DND-41 (cell line): Measurements from ENCODE around the gene TTC12.

Source experiments
- ATAC-seq: fragments of 200-7000 bp; cut with Tn5 transposase; 3 replicates; pipeline ENCODE4 v1.9.1; 2021; ENCODE audit warnings: low read depth; ENCODE audit not compliant: insufficient read depth
- DNase-seq: peaks from one replicate; pipeline ENCODE4 v3.0.0-alpha.2; 2020
- H2AFZ ChIP-seq: 2 replicates; pipeline ENCODE4 v1.6.0; 2012; ENCODE audit warnings: low read depth, low read length
- H3K27ac ChIP-seq: 2 replicates; pipeline ENCODE4 v1.5.1; 2012; ENCODE audit warnings: low read length, inconsistent platforms
- H3K27me3 ChIP-seq: fragments of 200-600 bp; sonication (generic); 2 replicates; pipeline ENCODE4 v1.6.0; 2012; ENCODE audit warnings: low read length, mild to moderate bottlenecking, inconsistent platforms; ENCODE audit not compliant: insufficient read depth, poor library complexity
- H3K36me3 ChIP-seq: 2 replicates; pipeline ENCODE4 v1.5.1; 2012; ENCODE audit warnings: low read length, inconsistent platforms; ENCODE audit not compliant: insufficient read depth
- H3K4me1 ChIP-seq: 2 replicates; pipeline ENCODE4 v1.5.1; 2012; ENCODE audit warnings: mild to moderate bottlenecking, low read length; ENCODE audit not compliant: insufficient read depth
- H3K4me2 ChIP-seq: 2 replicates; pipeline ENCODE4 v1.6.0; 2012; ENCODE audit warnings: mild to moderate bottlenecking, moderate library complexity, low read length, inconsistent platforms; ENCODE audit not compliant: insufficient read depth
- H3K4me3 ChIP-seq, 2 experiments: fragments of 200-600 bp in 1 of 2; shearing (Covaris generic) in 1 of 2; 2 replicates each; pipeline ENCODE4 v1.5.1; 2012 to 2016; ENCODE audit warnings: inconsistent platforms in 2 of 2, low read length in 2 of 2, mild to moderate bottlenecking in 2 of 2, low read depth in 1 of 2, moderate library complexity in 1 of 2
- H3K79me2 ChIP-seq: 2 replicates; pipeline ENCODE4 v1.6.0; 2012; ENCODE audit warnings: low read length, inconsistent platforms; ENCODE audit not compliant: insufficient read depth
- H3K9ac ChIP-seq: 2 replicates; pipeline ENCODE4 v1.6.0; 2012; ENCODE audit warnings: low read depth, mild to moderate bottlenecking, inconsistent platforms, low read length, moderate library complexity
- H3K9me3 ChIP-seq: 2 replicates; pipeline ENCODE4 v1.5.1; 2012; ENCODE audit warnings: low read length, moderate library complexity, mild to moderate bottlenecking, inconsistent platforms; ENCODE audit not compliant: insufficient read depth, severe bottlenecking
- H4K20me1 ChIP-seq: 2 replicates; pipeline ENCODE4 v1.6.0; 2012; ENCODE audit warnings: low read length; ENCODE audit not compliant: insufficient read depth
- CTCF ChIP-seq: IDR thresholded peaks from 2 replicates; pipeline ENCODE4 v1.5.1; 2012; ENCODE audit warnings: borderline replicate concordance, low read length, moderate library complexity, mild to moderate bottlenecking; ENCODE audit not compliant: poor library complexity, severe bottlenecking; ENCODE audit errors: extremely low read depth
- EZH2 ChIP-seq: IDR thresholded peaks from 3 replicates; pipeline ENCODE4 v1.6.1; 2012; ENCODE audit warnings: borderline replicate concordance, low read depth, mild to moderate bottlenecking, moderate library complexity, low read length, inconsistent platforms; ENCODE audit not compliant: severe bottlenecking

TTC12 gene

DNA sequence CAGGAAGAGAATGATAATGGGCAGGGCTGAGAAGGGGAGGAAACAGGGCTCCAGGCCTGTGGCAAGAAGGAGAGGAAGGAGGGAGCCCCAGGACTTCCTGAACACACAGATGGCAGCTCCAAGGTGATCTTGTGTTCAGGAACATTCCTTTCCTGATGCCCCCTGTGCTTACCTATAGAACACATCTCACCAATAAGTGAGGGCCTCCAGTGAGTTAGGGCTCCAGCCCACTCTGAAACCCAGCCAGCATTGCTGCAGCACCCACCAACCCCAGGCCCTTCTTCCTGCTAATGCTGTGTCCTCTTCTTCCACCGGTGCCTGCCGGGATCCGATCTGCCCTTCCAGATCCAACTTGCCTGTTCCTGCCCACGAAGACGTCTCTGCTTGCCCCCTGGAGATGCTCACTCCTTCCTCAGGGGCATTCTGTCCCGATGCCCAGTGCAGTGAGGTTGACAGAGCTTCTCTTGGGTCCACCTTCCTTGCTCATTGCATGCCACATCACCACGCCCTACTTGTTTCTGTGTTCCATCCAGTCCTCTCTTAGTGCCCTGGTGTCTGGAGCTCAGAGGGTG lies 90.6 kb downstream of the TTC12 start:
- no peak for TF ChIP-seq CTCF
- no peak for TF ChIP-seq EZH2
- Histone ChIP-seq H3K27me3 (peaks cover 4% of the 10 kb centered on the region), H4K20me1 (no peaks in the 10 kb centered on the region), H3K4me3 (no peak overlapping the region), H3K4me1 (no peaks in the 10 kb centered on the region), H3K36me3 (no peaks in the 10 kb centered on the region), H3K27ac (no peak overlapping the region), H2AFZ (no peak overlapping the region), H3K4me2 (no peak overlapping the region), H3K9me3 (no peaks in the 10 kb centered on the region), H3K79me2 (no peaks in the 10 kb centered on the region), H3K9ac (no peak overlapping the region)
- DNase-seq, result no peak
- no peak for ATAC-seq

DNA sequence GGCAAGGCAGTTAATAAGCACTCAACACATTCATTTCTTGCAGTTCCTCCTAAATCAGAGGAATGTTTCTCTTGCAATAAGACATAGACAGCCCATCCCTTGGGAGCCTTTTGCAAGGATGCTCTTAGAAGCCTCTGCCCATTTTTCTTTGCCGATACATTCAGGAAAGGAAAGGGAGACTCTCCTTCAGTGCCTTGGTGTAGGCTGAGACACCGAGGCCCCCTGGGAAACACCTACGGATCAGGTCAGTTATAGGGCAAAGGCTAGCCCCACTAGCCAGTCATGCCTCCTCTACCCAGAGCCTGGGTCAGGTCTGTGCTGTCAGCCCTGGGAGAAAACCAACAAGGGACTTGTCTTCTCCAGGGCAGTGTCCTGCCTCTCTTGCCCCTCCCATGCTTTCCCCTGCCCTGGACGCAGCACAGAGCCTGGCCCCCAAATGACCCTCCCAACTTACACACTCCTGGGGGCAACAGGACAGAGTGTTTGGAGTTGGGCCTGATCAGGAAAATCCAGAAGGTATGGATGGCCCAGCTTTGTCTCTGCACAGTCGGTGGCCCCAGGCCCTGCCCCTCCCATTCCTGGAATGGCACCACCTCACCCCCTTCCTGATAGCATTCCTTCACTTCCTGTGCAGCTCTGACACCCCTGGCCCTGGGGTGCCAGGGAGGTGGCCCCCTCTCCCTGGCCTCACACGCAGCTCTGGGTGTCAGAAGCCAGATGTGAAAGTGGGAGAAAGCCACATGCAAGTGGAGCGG lies 91.5 kb downstream of the TTC12 start:
- Histone ChIP-seq H3K4me3 (no peak overlapping the region), H3K4me1 (no peaks in the 10 kb centered on the region), H3K27me3 (peaks cover 4% of the 10 kb centered on the region), H3K36me3 (no peaks in the 10 kb centered on the region), H3K9ac (no peak overlapping the region), H3K4me2 (no peak overlapping the region), H3K9me3 (no peaks in the 10 kb centered on the region), H2AFZ (no peak overlapping the region), H4K20me1 (no peaks in the 10 kb centered on the region), H3K79me2 (no peaks in the 10 kb centered on the region), H3K27ac (no peak overlapping the region)
- TF ChIP-seq EZH2, result no peak
- no peak for TF ChIP-seq CTCF
- no peak for ATAC-seq
- no peak for DNase-seq

DNA sequence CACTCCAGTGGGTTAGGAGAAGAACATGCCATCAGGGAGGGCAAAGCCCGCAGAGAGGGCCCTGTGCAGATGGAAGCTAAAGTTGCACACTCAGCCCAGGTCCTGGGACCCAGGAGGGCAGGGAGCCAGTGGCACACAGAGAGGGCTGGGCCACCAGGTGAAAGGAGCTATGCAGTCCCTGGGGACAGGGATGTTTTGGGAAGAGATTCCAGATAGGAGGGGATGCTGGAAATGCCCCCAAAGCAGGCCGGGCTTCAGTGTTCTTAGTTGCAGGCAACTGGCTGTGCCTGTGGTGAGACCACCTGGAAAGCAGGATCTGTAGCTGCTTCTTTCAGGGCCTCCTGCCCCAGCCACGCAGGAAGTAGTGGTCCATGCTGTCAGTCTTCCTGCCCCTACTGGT lies 92.8 kb downstream of the TTC12 start:
- H2AFZ ChIP-seq, result no peak overlapping the region
- H3K36me3 ChIP-seq, result no peaks in the 10 kb centered on the region
- TF ChIP-seq EZH2 (no peak), CTCF (no peak)
- H3K79me2 ChIP-seq, result no peaks in the 10 kb centered on the region
- no peak overlapping the region for H3K27ac ChIP-seq
- H3K4me2 ChIP-seq, result no peak overlapping the region
- ATAC-seq, result no peak
- H3K27me3 ChIP-seq, result peaks cover 4% of the 10 kb centered on the region
- H3K4me1 ChIP-seq, result no peaks in the 10 kb centered on the region
- H3K9me3 ChIP-seq, result no peaks in the 10 kb centered on the region
- no peaks in the 10 kb centered on the region for H4K20me1 ChIP-seq
- H3K4me3 ChIP-seq, result no peak overlapping the region
- no peak overlapping the region for H3K9ac ChIP-seq
- no peak for DNase-seq
